GM19467 (cell line): ENCODE data around the gene HSPE1.
"Not testable (repeated sequence)": the region's sequence is repeated elsewhere in the genome, so short reads cannot be mapped to it uniquely, and the experiment has no call there.

Experiments
- ATAC-seq: cut with Tn5 transposase; IDR thresholded peaks from one replicate; pipeline ENCODE4 v1.9.1; 2021; ENCODE audit warnings: mild to moderate bottlenecking, moderate library complexity; ENCODE audit not compliant: unreplicated experiment

HSPE1 gene

GRCh38 chr2:197499594-197500502 lies at the start of gene HSPE1, which contains the start of gene HSPD1:
Gene HSPE1 (plus strand): TSS chr2:197500379. CDS start chr2:197500437, 58 bp downstream.
Gene HSPD1 (minus strand): TSS chr2:197499840. CDS start chr2:197498848, 992 bp downstream.
- peak; percentile 82 for ATAC-seq

- no peak for ATAC-seq
Observed at GRCh38 chr2:197450465-197450864, 49.7 kb upstream of the HSPE1 start.

GRCh38 chr2:197450935-197451358 lies 49.2 kb upstream of the HSPE1 start:
- not testable (repeated sequence) for ATAC-seq

GRCh38 chr2:197452754-197453122 lies 47.4 kb upstream of the HSPE1 start:
- ATAC-seq = no peak

GRCh38 chr2:197453123-197453913 lies 46.9 kb upstream of the HSPE1 start, which contains the start of gene COQ10B:
Gene COQ10B (plus strand): TSS chr2:197453552. CDS start chr2:197453561, 9 bp downstream.
- peak; percentile 94 for ATAC-seq

GRCh38 chr2:197453914-197454398 lies 46.2 kb upstream of the HSPE1 start:
- ATAC-seq = peak; percentile 18

- no peak for ATAC-seq
Observed at GRCh38 chr2:197454923-197455322, 45.3 kb upstream of the HSPE1 start.

GRCh38 chr2:197455428-197455827 lies 44.8 kb upstream of the HSPE1 start:
- ATAC-seq = no peak

- no peak for ATAC-seq
Observed at GRCh38 chr2:197460649-197461048, 39.5 kb upstream of the HSPE1 start.

GRCh38 chr2:197461057-197461456 lies 39.1 kb upstream of the HSPE1 start:
- no peak for ATAC-seq

- no peak for ATAC-seq
Observed at GRCh38 chr2:197464175-197464574, 36.0 kb upstream of the HSPE1 start.

- ATAC-seq = no peak
Observed at GRCh38 chr2:197472166-197472565, 28.0 kb upstream of the HSPE1 start.

- ATAC-seq = no peak
Observed at GRCh38 chr2:197477797-197478196, 22.4 kb upstream of the HSPE1 start.

- no peak for ATAC-seq
Observed at GRCh38 chr2:197480165-197481036, 19.8 kb upstream of the HSPE1 start.

- not testable (repeated sequence) for ATAC-seq
Observed at GRCh38 chr2:197484248-197484647, 15.9 kb upstream of the HSPE1 start.

- ATAC-seq = no peak
Observed at GRCh38 chr2:197486175-197486574, 14.0 kb upstream of the HSPE1 start.

- no peak for ATAC-seq
Observed at GRCh38 chr2:197487385-197487784, 12.8 kb upstream of the HSPE1 start.

- no peak for ATAC-seq
Observed at GRCh38 chr2:197495433-197496134, 4.6 kb upstream of the HSPE1 start.

GRCh38 chr2:197496695-197497094 lies 3.5 kb upstream of the HSPE1 start:
- ATAC-seq = no peak

- ATAC-seq = no peak
Observed at GRCh38 chr2:197497326-197497725, 2.9 kb upstream of the HSPE1 start.
